HepG2 (cell line): Measurements from ENCODE around the gene RABGGTA. TPM values are rescaled to one million over a fixed set of nuclear protein-coding genes. Genes with fewer than 3 reads are reported as not detected.

Experiments used
- HMG20B ChIP-seq: conservative IDR thresholded peaks from 2 replicates; pipeline ENCODE4 v1.6.1; 2016; ENCODE audit warnings: missing genetic modification reagents, missing compliant biosample characterization
- IRX3 ChIP-seq: sonication (generic); formaldehyde crosslinking; IDR thresholded peaks from 2 replicates; pipeline ENCODE4 v1.8.1; 2023; ENCODE audit warnings: mild to moderate bottlenecking, low read depth, missing genetic modification reagents, borderline replicate concordance
- MIER2 ChIP-seq: IDR thresholded peaks from 2 replicates; pipeline ENCODE4 v1.6.1; 2016; ENCODE audit warnings: missing biosample characterization, missing genetic modification reagents
- MZF1 ChIP-seq: sonication (generic); formaldehyde crosslinking; IDR thresholded peaks from 2 replicates; pipeline ENCODE4 v1.8.1; 2023; ENCODE audit warnings: mild to moderate bottlenecking, missing genetic modification reagents, borderline replicate concordance
- REXO4 ChIP-seq: sonication (generic); formaldehyde crosslinking; IDR thresholded peaks from 2 replicates; pipeline ENCODE4 v1.8.0; 2022; ENCODE audit warnings: missing genetic modification reagents, mild to moderate bottlenecking, borderline replicate concordance
- SPEN ChIP-seq: sonication (generic); formaldehyde crosslinking; IDR thresholded peaks from 2 replicates; pipeline ENCODE4 v1.5.1; 2020; ENCODE audit warnings: low read depth, mild to moderate bottlenecking, missing genetic modification reagents
- TCF12 ChIP-seq, 2 experiments: fragments of 450-650 bp in 1 of 2; sonication (generic) in 1 of 2; formaldehyde crosslinking in 1 of 2; IDR thresholded peaks; 2 replicates each; pipeline versions ENCODE4 v1.6.1 to v1.8.0; 2017 to 2022; ENCODE audit warnings: antibody characterized with exemption in 1 of 2, mild to moderate bottlenecking in 1 of 2, missing genetic modification reagents in 1 of 2, moderate library complexity in 1 of 2
- ZNF766 ChIP-seq: sonication (generic); formaldehyde crosslinking; IDR thresholded peaks from 2 replicates; pipeline ENCODE4 v1.5.0; 2020; ENCODE audit warnings: missing genetic modification reagents, borderline replicate concordance
- ZNF878 ChIP-seq: sonication (generic); formaldehyde crosslinking; IDR thresholded peaks from 2 replicates; pipeline ENCODE4 v1.8.1; 2023; ENCODE audit warnings: mild to moderate bottlenecking, missing genetic modification reagents, moderate library complexity
- polyA plus RNA-seq, 8 experiments: library from polyadenylated mRNA; depleted of rRNA in 3 of 8; stranded (reverse) in 7 of 8; unstranded in 1 of 8; fragments of >200 nt; fragmentation: Illumina TruSeq in 4 of 8; extraction: Trizol in 4 of 8; gene quantifications; 2 replicates each; pipeline versions ENCODE4 v1.2.1 to v1.2.3, GENCODE V29; 2011 to 2016; ENCODE audit warnings: low read depth in 4 of 8, missing spikeins in 1 of 8, mixed read lengths in 1 of 8; ENCODE audit not compliant: insufficient read depth in 1 of 8
- total RNA-seq, 5 experiments: library from RNA; depleted of rRNA; stranded (reverse); fragments of >200 nt; fragmentation: Illumina TruSeq; extraction: Trizol; gene quantifications; 2 replicates each; pipeline ENCODE4 v1.2.3, GENCODE V29; 2016; ENCODE audit warnings: low read depth in 1 of 5
- TF ChIP-seq, protein P1 (sequence below): sonication (generic); formaldehyde crosslinking; conservative IDR thresholded peaks from 2 replicates; pipeline ENCODE4 v1.8.1; 2023; ENCODE audit warnings: missing genetic modification reagents
- TF ChIP-seq, protein P2 (sequence below): sonication (generic); formaldehyde crosslinking; IDR thresholded peaks from 2 replicates; pipeline ENCODE4 v1.5.0; 2020; ENCODE audit warnings: mild to moderate bottlenecking, missing genetic modification reagents
- TF ChIP-seq, protein P3 (sequence below): IDR thresholded peaks from 2 replicates; pipeline ENCODE4 v1.4.0; 2020; ENCODE audit warnings: mild to moderate bottlenecking, missing genetic modification reagents
- TF ChIP-seq, protein P4 (sequence below): sonication (generic); formaldehyde crosslinking; IDR thresholded peaks from 2 replicates; pipeline ENCODE4 v1.5.1; 2020; ENCODE audit warnings: mild to moderate bottlenecking, moderate library complexity, missing genetic modification reagents

Gene RABGGTA
- total and polyA plus RNA-seq, 2 of the 13 experiments (the other 11 are each of a cell fraction or from before 2014, with no cell fraction given) = 57.9 to 90.8 TPM

DNA sequence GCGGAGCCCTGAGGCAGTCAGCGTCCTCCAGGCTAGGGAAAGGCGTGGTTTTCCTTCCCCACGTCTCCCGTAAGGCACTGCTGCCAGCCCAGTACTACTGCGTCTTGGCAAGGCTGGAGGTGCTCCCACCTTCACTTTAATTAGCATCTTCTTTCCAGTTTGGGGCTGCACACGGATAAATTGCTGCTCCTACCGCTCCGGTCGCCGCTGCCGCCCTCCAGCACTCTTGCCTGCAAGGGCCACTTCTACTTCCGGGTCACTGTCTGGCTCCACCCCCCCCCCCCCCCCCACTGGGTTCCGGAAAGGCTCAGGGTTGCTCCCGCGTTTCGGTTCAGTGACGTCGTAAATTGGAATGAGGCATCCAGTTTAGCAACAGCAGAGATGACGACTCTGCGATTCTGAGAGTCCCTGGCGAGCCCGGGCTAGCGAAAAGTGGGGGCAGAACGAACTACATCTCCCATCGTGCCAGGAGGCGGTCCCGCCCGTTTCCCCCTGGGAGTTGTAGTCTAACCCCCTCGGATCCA is 39.2 kb downstream of the RABGGTA start, which contains the start of gene NEDD8 (continued):
- TF ChIP-seq, protein P1, sequence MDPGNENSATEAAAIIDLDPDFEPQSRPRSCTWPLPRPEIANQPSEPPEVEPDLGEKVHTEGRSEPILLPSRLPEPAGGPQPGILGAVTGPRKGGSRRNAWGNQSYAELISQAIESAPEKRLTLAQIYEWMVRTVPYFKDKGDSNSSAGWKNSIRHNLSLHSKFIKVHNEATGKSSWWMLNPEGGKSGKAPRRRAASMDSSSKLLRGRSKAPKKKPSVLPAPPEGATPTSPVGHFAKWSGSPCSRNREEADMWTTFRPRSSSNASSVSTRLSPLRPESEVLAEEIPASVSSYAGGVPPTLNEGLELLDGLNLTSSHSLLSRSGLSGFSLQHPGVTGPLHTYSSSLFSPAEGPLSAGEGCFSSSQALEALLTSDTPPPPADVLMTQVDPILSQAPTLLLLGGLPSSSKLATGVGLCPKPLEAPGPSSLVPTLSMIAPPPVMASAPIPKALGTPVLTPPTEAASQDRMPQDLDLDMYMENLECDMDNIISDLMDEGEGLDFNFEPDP (CRISPR knock-in tag) = no peak
- TF ChIP-seq MIER2 (no peak), SPEN (peak; percentile 29), ZNF878 (CRISPR knock-in tag) (no peak), IRX3 (CRISPR knock-in tag) (no peak; the same call in 1 of the 2 replicates), HMG20B (CRISPR knock-in tag) (peak; percentile 73), MZF1 (no peak; the same call in 1 of the 2 replicates), TCF12 (IDR thresholded peaks at IDR 0.05) (no peak), TCF12 (CRISPR knock-in tag; IDR thresholded peaks at IDR 0.05) (peak; percentile 96; the same call in 1 of the 2 replicates), REXO4 (CRISPR knock-in tag) (no peak), ZNF766 (CRISPR knock-in tag) (peak; percentile 4; the same call in 1 of the 2 replicates)
- TF ChIP-seq, protein P2, sequence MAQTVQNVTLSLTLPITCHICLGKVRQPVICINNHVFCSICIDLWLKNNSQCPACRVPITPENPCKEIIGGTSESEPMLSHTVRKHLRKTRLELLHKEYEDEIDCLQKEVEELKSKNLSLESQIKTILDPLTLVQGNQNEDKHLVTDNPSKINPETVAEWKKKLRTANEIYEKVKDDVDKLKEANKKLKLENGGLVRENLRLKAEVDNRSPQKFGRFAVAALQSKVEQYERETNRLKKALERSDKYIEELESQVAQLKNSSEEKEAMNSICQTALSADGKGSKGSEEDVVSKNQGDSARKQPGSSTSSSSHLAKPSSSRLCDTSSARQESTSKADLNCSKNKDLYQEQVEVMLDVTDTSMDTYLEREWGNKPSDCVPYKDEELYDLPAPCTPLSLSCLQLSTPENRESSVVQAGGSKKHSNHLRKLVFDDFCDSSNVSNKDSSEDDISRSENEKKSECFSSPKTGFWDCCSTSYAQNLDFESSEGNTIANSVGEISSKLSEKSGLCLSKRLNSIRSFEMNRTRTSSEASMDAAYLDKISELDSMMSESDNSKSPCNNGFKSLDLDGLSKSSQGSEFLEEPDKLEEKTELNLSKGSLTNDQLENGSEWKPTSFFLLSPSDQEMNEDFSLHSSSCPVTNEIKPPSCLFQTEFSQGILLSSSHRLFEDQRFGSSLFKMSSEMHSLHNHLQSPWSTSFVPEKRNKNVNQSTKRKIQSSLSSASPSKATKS (CRISPR knock-in tag) = no peak; the same call in 1 of the 2 replicates
- TF ChIP-seq, protein P3, sequence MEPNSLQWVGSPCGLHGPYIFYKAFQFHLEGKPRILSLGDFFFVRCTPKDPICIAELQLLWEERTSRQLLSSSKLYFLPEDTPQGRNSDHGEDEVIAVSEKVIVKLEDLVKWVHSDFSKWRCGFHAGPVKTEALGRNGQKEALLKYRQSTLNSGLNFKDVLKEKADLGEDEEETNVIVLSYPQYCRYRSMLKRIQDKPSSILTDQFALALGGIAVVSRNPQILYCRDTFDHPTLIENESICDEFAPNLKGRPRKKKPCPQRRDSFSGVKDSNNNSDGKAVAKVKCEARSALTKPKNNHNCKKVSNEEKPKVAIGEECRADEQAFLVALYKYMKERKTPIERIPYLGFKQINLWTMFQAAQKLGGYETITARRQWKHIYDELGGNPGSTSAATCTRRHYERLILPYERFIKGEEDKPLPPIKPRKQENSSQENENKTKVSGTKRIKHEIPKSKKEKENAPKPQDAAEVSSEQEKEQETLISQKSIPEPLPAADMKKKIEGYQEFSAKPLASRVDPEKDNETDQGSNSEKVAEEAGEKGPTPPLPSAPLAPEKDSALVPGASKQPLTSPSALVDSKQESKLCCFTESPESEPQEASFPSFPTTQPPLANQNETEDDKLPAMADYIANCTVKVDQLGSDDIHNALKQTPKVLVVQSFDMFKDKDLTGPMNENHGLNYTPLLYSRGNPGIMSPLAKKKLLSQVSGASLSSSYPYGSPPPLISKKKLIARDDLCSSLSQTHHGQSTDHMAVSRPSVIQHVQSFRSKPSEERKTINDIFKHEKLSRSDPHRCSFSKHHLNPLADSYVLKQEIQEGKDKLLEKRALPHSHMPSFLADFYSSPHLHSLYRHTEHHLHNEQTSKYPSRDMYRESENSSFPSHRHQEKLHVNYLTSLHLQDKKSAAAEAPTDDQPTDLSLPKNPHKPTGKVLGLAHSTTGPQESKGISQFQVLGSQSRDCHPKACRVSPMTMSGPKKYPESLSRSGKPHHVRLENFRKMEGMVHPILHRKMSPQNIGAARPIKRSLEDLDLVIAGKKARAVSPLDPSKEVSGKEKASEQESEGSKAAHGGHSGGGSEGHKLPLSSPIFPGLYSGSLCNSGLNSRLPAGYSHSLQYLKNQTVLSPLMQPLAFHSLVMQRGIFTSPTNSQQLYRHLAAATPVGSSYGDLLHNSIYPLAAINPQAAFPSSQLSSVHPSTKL (CRISPR knock-in tag) = peak; percentile 43; the same call in 1 of the 2 replicates
- TF ChIP-seq, protein P4, sequence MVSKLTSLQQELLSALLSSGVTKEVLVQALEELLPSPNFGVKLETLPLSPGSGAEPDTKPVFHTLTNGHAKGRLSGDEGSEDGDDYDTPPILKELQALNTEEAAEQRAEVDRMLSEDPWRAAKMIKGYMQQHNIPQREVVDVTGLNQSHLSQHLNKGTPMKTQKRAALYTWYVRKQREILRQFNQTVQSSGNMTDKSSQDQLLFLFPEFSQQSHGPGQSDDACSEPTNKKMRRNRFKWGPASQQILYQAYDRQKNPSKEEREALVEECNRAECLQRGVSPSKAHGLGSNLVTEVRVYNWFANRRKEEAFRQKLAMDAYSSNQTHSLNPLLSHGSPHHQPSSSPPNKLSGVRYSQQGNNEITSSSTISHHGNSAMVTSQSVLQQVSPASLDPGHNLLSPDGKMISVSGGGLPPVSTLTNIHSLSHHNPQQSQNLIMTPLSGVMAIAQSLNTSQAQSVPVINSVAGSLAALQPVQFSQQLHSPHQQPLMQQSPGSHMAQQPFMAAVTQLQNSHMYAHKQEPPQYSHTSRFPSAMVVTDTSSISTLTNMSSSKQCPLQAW (CRISPR knock-in tag) = peak; percentile 47; the same call in 1 of the 2 replicates
